Dermis microvascular lymphatic vessel endothelial cell (primary cell): ENCODE results near the gene MMAB. TPM values are rescaled to one million over a fixed set of nuclear protein-coding genes. Genes with fewer than 3 reads are reported as not detected.

Experiments used
- DNase-seq, 2 donors: peaks; one replicate each; pipeline versions ENCODE4 v3.0.0 to v3.0.0-alpha.2; 2010; ENCODE audit warnings: low read depth in 2 of 2
- total RNA-seq: library from RNA; depleted of rRNA; stranded (reverse); fragments of >200 nt; gene quantifications from 2 replicates; pipeline ENCODE4 v1.2.1, GENCODE V29; 2014

Gene MMAB
- total RNA-seq, 1 donor from 2014 or later, result 33.1 TPM

DNA sequence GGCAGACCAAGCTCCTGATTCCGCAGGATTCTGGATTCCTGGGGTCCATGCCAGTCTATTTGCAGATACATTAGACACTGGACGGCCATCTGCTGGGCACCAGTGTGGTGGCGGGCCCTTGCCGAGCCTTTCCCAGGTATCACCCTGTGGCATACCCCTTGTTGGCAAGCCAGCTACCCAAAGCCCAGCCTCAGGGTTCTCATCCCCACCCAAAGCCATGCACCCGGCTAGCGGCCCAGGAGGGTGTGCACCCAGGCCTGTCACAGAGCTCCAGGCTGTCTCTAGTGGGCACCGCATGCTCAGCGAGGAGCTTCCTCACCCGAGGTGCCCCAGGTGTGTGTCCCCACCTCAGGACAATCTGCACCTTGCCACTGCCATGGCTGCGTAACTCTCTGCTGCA is 13.7 kb downstream of the MMAB start:
- DNase-seq, result no peak

DNA sequence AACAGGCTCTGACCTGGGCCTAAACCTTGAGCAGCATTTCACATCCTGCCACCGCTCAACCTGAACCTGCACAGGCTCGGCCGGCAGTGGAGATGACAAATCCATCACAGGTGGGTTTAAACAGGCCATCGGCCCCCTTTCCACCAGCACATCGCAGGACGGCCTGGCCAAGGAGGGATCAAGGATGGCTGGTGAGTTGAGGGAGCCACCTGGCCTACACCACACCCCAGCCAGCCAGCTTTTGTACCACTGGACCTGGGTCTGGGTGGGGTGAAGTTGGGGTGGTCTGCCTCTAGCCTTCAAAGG is 14.2 kb downstream of the MMAB start:
- no peak for DNase-seq

DNA sequence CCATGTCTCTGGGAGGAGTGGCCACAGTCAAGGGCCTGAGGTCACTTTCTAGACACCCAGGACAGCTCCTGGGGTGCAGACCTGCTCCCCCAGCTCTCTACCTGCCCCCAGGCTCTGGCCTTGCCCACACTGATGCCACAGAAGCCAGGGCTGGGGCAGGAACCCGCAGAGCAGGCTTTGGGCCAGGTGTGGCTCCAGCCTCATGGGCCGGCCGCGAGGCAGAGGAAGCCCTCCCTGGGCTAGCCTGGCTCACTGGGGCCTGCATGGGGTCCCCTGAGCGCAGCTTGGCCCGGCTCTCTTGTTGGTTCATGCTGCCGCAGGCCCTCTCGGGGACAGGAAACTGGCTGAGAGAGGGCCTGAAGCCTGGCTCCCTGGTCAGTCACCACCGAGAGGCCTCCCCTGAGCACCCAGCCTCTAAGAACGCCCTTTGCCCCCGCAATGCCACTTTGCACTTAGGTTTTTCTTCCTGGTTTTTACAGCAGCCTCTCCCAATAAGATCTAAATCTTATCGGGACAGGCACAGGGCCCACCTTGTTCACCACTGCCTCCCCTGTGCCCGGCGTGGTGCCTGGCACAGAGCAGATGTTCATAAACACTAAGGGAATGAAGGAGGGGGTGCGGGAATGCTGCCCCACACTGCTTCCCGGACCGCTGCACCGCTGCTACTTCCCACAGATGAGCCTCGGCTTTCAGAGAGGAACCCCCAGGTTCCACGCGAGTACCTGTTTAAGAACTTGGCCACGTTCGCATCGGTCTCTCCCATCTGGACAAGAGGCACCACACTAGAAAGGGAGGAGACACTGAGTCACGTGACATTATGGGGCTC is 14.7 kb downstream of the MMAB start:
- DNase-seq, result no peak

DNA sequence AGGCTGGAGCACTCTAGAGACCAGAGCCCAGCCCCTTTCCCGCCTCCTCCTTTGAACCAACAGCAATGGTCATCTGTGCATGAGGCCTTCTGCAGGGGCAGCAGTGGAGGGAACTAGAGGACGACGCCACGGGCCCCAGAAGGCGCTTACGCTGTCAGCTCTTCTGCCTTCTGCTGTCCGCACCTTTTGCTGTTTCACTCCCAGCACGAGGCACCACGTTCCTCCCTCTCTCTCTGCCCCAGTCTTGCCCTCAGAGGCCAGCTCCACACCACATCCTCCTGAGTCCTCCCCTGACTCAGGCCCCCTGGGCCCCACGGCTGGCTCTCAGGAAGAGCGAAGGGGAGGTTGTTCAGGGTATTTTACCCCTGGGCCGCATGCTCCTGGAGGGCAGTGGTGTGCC is 15.5 kb downstream of the MMAB start:
- no peak for DNase-seq

DNA sequence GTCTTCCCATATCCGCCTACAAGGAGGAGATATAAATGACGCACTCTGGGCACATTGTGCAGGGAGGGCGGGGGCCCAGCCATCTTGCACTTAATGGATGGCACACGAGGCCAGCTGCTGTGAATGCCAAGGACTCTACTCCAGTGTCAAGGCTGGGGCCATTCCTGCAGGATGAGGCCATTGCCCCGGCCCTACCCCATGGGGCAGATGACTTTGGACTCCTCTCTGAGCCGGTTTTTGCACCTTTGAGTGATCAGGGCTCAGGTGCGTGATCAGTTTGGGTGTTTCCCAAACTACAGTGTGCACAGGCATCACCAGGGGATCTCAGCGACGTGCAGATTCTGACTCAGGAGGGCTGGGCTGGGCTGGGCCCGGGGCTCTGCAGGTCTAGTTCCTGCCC is 16.1 kb downstream of the MMAB start:
- DNase-seq, result no peak

DNA sequence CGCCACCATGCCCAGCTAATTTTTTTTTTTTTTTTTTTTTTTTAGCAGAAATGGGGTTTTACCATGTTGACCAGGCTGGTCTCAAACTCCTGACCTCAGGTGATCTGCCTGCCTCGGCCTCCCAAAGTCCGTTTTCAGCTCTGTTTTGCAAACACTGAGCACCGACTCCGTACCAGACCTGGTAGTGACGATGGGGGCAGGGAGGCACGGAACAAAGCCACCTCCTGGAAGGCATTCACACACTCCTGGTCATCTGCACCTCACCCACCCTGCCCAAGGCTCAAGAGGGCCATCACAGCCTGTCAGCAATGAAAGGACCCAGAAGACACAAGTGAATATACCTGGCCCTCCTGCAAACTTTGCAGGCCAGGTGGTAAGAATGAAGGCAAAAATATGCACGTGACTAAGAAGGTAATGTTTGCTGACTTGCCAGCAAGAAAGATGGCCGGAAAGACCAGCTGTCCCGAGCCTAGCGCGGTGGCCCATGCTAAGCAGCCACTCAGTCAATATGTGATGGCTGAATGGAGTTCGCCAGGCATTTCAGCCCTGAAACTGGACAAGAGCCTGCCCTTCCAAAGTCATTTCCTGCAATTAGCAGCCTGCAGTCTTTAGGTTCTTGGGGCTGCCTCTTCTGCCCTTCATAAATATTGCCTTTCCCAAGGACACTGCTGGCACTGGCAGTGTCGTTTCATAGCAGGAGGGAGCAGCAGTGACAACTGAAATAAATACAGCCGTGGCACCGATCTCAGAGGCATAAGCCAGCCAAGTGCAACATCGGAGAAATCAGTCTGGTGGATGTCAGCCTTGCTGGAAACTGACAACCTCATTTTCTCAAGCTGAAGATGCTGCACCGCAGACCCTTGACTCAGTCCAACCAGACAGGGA is 17.6 kb downstream of the MMAB start:
- DNase-seq, result no peak

DNA sequence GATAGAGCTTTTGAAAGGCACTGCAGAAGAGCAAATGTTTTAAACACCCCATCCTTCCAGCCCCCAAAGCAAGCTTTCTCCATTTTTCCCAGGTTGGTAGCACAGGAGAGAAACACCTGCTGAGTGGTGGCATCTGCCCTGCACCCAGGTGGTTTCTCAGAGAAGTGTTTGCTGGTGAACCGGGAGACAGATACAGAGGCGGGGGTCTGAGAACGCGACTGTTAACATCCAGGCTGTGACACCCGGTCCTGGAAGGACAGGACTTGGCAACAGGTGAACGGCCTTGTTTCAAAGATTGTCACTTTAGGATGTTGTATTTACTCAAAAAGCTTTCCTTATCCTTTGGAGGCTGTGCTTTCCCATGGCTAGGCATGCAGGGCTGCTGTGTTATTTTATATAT is 18.5 kb downstream of the MMAB start:
- no peak for DNase-seq

DNA sequence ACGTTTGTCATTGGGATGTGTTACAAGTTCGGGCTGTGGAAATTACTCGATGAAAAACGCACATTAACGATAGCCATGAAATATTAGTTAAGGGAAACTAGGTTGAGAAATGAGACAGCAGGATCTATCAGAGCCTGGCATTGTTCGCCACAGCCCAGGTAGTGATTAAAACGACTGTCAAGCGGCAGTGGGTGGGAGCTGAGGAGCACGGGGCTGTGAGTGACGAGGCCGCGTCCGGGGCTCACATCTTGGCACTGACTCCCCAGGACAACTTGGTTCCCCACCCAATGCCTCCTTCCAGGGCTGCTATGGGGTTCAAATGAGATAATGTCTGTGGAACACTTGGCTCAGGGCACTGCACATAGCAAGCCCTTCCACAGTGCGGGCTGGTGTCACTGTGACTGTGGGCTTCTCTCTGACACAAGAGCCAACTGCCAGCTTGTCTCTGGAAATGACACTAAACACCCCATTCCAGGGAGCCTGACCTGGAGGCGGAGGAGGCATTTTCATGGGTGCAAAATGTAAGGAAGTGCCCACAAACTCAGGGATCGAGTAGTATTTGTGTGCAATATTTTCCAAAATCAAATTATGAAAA is 19.3 kb downstream of the MMAB start:
- DNase-seq, result no peak

DNA sequence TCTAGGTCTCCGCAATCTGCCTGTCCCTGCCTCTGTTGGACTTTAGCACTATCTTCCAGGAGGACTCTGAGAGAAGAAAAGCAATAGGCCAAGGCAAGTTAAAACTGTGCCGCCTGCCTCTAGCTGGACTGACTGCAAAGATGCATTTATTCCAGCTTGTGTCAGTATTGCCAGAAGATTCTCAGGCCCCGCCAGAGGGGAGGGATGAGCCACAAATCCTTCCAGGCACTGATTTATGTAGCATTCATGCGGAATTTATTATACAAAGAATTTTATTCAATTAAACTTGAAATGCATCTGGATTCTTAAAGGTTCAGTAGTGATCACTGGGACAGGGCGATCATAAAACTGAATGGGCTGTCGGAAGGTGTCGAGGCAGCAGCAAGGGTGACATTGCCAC is 19.8 kb downstream of the MMAB start:
- DNase-seq, result no peak

DNA sequence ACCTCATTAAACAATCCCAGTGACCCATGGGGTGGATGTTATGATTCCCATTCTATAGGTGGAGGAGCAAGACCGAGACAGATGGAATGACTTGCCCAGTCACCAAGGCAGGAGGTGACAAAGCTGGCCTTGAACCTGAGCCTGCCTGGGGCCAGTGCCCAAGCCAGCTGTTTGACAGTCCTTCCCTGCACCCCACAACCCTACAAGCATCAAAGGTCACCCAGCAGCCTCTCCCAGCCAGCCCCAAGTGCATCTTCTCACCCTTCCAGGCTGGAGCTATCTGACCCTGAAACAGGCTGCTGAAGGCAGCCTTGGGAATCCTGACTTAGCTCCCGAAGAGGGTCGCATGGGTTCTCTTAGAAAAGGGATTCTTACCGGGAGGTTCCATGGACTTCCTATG is 20.3 kb downstream of the MMAB start:
- no peak for DNase-seq

DNA sequence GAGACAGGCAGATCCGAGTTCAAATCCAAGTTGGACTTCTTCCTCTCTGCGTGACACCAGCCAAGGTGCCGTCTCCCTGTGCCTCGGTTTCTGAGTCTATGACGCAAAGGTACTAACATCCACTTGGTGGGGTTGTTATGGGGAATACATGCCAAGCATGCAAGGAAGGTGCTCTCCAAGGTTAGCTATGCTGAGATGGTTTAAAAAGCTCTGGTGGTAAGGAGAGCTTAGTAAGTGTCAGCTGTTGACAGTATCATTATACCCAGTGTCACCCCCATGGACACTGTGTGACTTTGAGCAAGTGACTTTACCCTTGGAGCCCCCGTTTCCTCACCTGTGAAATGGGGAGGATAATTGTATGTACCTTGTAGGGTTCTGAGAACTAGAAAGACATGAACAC is 22.2 kb downstream of the MMAB start:
- DNase-seq, result no peak

DNA sequence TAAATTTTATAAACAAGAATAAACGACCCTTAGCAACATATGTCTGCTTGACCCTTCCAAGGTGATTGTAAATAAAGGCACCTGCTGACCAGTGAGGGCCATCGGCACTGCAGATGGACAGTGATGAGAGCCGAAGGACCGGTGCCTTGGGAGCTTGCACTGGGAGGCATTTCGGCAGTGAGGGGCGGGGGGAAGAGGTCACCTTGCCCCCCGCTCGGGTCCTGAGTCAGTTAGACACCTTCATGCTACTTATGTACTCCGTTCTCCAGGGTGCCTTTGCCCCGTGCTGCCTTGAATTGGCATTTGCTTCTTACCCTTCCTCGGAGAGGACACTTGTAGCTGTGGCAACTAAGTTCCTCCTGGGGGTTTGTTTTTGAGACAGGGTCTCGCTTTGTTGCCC is 23.0 kb downstream of the MMAB start:
- no peak for DNase-seq

DNA sequence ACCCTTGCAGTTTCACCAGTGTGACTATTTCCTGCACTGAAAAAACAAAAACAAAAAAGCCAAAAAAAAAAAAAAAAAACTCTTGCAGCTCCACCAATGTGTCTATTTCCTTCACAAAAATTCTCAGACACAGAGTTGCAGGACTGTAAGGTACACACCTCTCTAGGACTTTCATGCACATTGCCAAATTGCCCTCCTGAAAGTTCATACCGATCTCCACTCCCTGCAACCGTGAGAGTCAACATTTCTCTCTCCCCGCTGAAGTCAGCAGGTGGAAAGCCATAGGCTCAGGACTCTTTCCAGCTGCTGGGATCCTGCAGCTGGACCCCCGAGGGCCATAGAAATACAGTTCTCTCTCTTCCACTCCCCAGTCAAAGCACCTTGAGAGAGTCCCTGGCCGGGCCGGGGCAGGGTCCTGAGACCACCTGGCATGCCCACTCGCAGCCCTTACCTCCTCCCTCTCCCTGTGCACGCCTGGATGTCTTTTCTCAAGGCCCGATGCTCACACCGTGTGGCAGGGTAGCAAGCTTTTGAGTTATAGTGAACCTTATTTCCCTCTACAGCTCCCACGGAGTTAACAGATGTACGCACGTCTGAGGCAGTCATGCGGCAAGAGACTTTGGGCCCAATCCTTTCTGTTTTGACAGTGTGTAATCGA is 23.6 kb downstream of the MMAB start:
- no peak for DNase-seq

DNA sequence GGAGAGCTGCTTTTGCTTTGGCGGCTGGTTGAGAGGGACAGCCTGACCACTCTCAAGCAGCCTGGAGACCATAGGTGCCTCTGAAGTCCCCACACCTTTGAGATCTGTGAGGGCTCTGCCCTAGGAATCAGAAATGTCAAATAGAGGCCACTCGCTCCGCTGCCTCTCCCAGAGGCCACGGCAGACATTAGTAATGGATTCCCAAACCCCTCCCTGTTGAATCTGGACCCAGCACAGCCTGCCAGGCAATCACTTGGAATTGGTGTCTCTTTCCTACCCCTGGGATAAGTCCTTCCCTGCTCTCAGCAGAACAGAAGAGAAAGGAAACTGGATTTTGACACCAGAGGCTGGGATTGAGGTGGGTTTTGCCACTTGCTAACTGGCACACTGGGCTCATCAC is 25.0 kb downstream of the MMAB start:
- DNase-seq, result no peak

DNA sequence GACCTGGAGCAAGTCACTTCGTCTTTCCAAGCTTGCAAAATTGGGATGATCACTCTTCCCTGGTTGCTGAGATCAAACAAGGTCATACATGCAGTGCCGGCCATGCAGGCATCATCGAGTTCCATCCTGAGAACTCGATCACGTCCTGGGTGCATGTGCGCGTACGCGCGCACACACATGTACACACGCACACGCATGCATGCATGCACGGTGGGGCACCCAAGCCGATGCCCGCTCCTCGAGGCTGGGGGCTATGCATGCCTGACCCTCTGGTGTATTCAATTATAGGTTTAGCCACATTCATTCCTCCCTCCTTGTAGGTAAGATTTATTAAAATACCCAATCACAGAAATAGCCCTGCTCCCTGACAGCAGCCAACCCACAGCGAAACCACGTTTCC is 26.0 kb downstream of the MMAB start:
- DNase-seq, result no peak

DNA sequence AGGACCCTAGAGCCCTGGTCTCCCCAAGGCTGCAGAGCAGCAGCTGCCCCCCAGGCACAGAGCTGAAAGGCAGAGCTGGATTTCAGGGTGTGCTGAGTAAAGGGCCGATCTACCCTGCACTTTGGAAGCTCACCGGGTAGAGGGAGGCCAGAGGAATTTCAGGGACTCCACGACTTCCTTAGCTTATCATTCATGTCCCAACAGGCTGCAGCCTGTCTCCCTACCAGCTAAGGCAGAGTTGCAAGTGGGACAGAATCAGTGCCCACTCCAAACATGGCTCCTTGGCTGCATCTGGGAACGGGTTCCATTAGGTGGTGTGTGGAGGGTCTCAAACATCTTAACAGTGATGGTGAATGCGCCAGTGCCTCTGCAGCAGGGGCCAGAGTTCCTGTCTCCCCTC is 27.5 kb downstream of the MMAB start:
- no peak for DNase-seq

DNA sequence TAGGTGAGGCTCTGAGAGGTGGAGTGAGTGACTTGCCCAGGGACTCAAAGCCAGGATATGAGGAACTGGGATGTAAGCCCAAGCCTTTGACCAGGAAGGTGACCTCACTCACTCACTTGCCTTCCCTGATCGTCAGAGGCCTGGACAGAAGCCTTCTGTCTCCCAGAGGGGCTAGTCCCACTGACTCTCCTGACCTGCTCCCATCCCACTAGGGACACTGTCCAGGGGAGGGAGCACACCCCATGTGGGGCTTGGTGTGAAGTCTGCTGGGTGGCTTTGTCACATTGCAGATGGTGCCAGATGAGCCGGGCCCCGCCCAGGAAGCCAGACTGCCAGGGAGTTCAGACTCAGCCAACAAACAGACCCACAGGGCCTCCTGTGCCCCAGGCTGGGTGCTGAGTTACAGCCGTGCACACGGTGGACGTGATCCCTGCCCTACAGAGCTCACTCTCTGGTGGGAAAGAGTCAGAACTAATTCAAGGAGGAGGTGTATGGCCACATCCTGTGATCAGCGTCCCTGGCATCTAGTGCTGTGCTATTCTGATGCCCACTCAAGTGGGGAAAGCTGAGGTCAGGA is 28.3 kb downstream of the MMAB start:
- peak in 1 of 2 donors; percentile 34 for DNase-seq

DNA sequence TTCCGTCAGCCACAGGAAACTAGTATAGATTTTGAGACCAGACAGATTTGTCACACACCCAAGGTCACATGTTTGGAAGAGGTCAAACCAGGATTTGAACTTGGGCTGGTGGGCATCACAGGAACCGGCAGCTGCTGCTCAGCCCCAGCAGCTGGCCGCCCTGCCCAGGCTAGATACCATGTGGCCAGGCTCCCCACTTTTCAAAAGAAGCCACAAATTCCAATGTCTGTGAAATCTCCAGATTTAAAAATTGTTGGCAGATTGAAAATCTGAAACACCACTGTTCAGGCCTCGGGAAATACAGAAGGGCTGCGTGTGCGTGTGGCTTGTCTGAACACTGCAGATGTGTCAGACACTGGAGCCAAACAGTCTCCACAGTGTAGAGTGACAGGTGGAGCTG is 30.4 kb downstream of the MMAB start:
- no peak for DNase-seq

DNA sequence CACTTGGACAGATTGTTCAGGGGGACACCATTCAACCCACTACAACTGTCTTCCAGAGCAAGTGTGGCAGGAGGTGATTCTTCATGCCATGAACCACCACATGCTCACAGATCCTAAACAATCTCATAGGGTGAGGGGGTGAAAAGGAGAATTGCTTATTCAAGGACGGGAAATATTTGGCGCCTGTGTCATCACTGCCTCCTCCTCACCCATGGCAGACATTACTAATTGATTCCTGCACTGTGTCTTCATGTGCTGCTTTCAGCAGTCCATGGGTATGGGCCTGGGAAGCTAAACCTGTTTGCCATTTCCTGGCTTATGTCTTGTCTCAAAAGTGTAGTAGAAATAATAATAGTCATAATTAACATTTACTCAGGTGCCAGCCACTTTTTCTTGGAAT is 31.3 kb downstream of the MMAB start:
- DNase-seq, result peak in 1 of 2 donors; percentile 21

DNA sequence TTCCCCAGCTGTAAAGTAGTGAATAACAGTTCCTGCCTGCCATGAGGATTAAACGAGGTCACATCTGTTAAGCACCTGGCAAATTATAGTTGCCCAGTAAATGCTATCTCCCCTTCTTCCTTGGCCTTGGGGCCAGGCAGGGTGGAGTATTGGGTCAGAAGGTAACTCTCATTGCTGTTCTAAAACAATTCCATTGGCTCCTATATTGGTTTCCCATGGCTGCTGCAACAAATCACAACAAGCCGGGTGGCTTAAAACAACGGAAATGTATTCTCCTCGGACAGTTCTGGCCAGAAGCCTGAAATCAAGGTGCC is 31.9 kb downstream of the MMAB start:
- DNase-seq, result peak in 1 of 2 donors; percentile 8

DNA sequence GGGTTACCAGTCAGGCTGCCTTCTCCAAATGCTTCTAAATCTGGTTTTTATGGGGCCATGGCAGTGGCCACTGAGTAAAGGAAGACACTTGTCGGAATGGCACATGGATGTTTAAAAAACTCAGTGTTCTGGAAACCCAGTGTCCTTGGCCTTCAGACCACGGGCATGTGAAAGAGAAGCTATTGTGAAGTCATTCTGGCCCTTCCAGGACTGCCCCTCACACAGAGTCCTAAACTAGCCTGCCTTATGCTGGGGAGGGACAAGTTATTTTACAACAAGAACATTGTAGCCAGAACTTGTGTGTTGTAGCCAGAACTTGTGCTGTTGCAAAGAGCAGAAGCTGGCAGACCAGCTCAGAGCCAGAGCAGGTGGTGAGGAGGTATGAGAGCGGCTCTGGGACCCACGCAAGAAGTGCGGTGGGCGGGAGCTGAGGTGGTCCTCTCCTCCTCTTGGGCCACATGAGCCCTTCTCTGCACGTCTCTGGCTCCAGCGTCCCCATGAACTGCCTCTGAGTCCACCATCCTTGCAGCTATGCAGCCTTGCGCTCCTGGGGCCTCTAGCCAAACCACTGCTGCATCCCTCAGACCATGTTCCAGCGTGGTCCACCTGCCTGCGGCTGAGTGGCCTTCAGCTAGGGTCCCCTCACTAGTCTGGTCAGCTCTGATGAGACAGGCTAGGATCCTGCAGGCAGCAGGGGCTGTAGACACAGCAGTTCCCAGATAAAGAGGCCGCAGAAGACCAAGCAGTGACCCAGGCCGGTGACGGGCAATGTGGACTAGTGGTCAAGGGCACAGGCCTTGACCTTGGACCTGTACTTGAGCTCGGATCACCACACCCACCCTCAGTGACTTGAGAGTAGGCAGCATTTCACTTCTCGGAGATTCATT is 32.5 kb downstream of the MMAB start:
- no peak for DNase-seq
